NCI-H446 treated with DMSO at 0.1 percent for 48 hours (cell line): ENCODE data around the gene TMPRSS6.

ENCODE experiments used
- DNase-seq: peaks from one replicate; lab custom pipeline; 2025; lab: John Stamatoyannopoulos, UW

The TMPRSS6 gene

GRCh38 chr22:37109242-37109917 is at the start of gene TMPRSS6:
Gene TMPRSS6, minus strand, starts transcription at chr22:37109713. Its CDS starts 6,296 bp downstream, at chr22:37103417.
- DNase-seq, result no peak

GRCh38 chr22:37158963-37159290 is 49.4 kb upstream of the TMPRSS6 start:
- no peak for DNase-seq

- no peak for DNase-seq
Observed at GRCh38 chr22:37157516-37158285, 48.2 kb upstream of the TMPRSS6 start.

GRCh38 chr22:37156686-37157435 is 47.3 kb upstream of the TMPRSS6 start:
- no peak for DNase-seq

- no peak for DNase-seq
Observed at GRCh38 chr22:37155971-37156370, 46.5 kb upstream of the TMPRSS6 start.

- no peak for DNase-seq
Observed at GRCh38 chr22:37154925-37155712, 45.6 kb upstream of the TMPRSS6 start.

GRCh38 chr22:37153901-37154300 is 44.4 kb upstream of the TMPRSS6 start:
- DNase-seq, result no peak

GRCh38 chr22:37151401-37151800 is 41.9 kb upstream of the TMPRSS6 start:
- DNase-seq, result no peak

GRCh38 chr22:37150701-37151100 is 41.2 kb upstream of the TMPRSS6 start:
- DNase-seq, result no peak

- DNase-seq, result no peak
Observed at GRCh38 chr22:37148742-37149665, 39.5 kb upstream of the TMPRSS6 start.

- DNase-seq, result no peak
Observed at GRCh38 chr22:37148031-37148651, 38.6 kb upstream of the TMPRSS6 start.

- DNase-seq, result no peak
Observed at GRCh38 chr22:37147186-37147990, 37.9 kb upstream of the TMPRSS6 start.

GRCh38 chr22:37146507-37147180 is 37.1 kb upstream of the TMPRSS6 start:
- no peak for DNase-seq

- no peak for DNase-seq
Observed at GRCh38 chr22:37146051-37146385, 36.5 kb upstream of the TMPRSS6 start.

GRCh38 chr22:37145180-37146050 is 35.9 kb upstream of the TMPRSS6 start:
- DNase-seq, result no peak

GRCh38 chr22:37144180-37144554 is 34.7 kb upstream of the TMPRSS6 start:
- DNase-seq, result no peak

GRCh38 chr22:37141971-37142370 is 32.5 kb upstream of the TMPRSS6 start:
- no peak for DNase-seq

- DNase-seq, result no peak
Observed at GRCh38 chr22:37141476-37141875, 32.0 kb upstream of the TMPRSS6 start.
